Endothelial cell of umbilical vein (primary cell): ENCODE data around the gene CCSAP.

ENCODE experiments used
- POLR2A ChIP-seq: IDR thresholded peaks from 2 replicates; pipeline ENCODE4 v1.6.1; 2012; ENCODE audit warnings: low read depth, mild to moderate bottlenecking, control low read depth, low read length
- POLR2AphosphoS5 ChIP-seq: IDR thresholded peaks from 2 replicates; pipeline ENCODE4 v1.6.1; 2012; ENCODE audit warnings: low read depth, mild to moderate bottlenecking, control low read depth, low read length, moderate library complexity; ENCODE audit not compliant: insufficient read depth
- TF ChIP-seq, protein P1 (sequence below), 2 donors: IDR thresholded peaks; 1 replicate in 1 of 2; 2 replicates in 1 of 2; pipeline ENCODE4 v1.5.1; 2011; ENCODE audit warnings: low read length in 2 of 2, mild to moderate bottlenecking in 2 of 2, moderate library complexity in 2 of 2, control low read depth in 1 of 2, inconsistent platforms in 1 of 2, low read depth in 1 of 2; ENCODE audit not compliant: insufficient read depth in 1 of 2; ENCODE audit errors: extremely low read depth in 1 of 2

- TF ChIP-seq POLR2AphosphoS5 (no peak), POLR2A (no peak)
- TF ChIP-seq, protein P1, sequence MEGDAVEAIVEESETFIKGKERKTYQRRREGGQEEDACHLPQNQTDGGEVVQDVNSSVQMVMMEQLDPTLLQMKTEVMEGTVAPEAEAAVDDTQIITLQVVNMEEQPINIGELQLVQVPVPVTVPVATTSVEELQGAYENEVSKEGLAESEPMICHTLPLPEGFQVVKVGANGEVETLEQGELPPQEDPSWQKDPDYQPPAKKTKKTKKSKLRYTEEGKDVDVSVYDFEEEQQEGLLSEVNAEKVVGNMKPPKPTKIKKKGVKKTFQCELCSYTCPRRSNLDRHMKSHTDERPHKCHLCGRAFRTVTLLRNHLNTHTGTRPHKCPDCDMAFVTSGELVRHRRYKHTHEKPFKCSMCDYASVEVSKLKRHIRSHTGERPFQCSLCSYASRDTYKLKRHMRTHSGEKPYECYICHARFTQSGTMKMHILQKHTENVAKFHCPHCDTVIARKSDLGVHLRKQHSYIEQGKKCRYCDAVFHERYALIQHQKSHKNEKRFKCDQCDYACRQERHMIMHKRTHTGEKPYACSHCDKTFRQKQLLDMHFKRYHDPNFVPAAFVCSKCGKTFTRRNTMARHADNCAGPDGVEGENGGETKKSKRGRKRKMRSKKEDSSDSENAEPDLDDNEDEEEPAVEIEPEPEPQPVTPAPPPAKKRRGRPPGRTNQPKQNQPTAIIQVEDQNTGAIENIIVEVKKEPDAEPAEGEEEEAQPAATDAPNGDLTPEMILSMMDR (IDR thresholded peaks at IDR 0.05; ENCODE audit: extremely low read depth in 1 of 2, insufficient read depth in 1 of 2, low read depth in 1 of 2, low read length in 2 of 2) = no peak
Measured at GRCh38 chr1:229284887-229285286, 58.0 kb downstream of the CCSAP start.
